ENCODE measurements around the gene ABHD8.

- TF ChIP-seq CTCF (conservative IDR thresholded peaks at IDR 0.05; ENCODE audit: low read length) (no peak), EZH2phosphoT487 (IDR thresholded peaks at IDR 0.05; ENCODE audit: borderline replicate concordance) (no peak)
Observed at GRCh38 chr19:17245535-17245984, 57.7 kb downstream of the ABHD8 start, which contains the start of gene NR2F6.

Measured in Loucy (cell line).